Measurements from ENCODE around the gene PRDM7.

The PRDM7 gene

GRCh38 chr16:90033387-90033786 is 43.7 kb downstream of the PRDM7 start:
- DNase-seq: peak; percentile 23

GRCh38 chr16:90032674-90033331 is 44.3 kb downstream of the PRDM7 start:
- peak; percentile 41 for DNase-seq

- DNase-seq: peak; percentile 40
Measured at GRCh38 chr16:90031931-90032673, 45.0 kb downstream of the PRDM7 start.

- DNase-seq: peak; percentile 37
Measured at GRCh38 chr16:90031186-90031930, 45.8 kb downstream of the PRDM7 start.

GRCh38 chr16:90028985-90029384 is 48.1 kb downstream of the PRDM7 start:
- DNase-seq: no peak

- DNase-seq: no peak
Measured at GRCh38 chr16:90027611-90028010, 49.5 kb downstream of the PRDM7 start.

GRCh38 chr16:90026135-90026534 is 51.0 kb downstream of the PRDM7 start:
- no peak for DNase-seq

GRCh38 chr16:90023078-90023447 is 54.1 kb downstream of the PRDM7 start:
- no peak for DNase-seq

GRCh38 chr16:90022209-90023077 is 54.7 kb downstream of the PRDM7 start:
- DNase-seq: peak; percentile 89

- peak; percentile 62 for DNase-seq
Measured at GRCh38 chr16:90020838-90021382, 56.2 kb downstream of the PRDM7 start.

- DNase-seq: peak; percentile 40
Measured at GRCh38 chr16:90020260-90020837, 56.8 kb downstream of the PRDM7 start.

- DNase-seq: peak; percentile 72
Measured at GRCh38 chr16:90019543-90020259, 57.4 kb downstream of the PRDM7 start.

- DNase-seq: peak; percentile 14
Measured at GRCh38 chr16:90018652-90019542, 58.2 kb downstream of the PRDM7 start, which contains the start of gene DBNDD1. Gene DBNDD1, minus strand, starts transcription at chr16:90019456. Its CDS starts 115 bp downstream, at chr16:90019341.

- DNase-seq: no peak
Measured at GRCh38 chr16:90018297-90018651, 58.9 kb downstream of the PRDM7 start.

GRCh38 chr16:90016339-90016950 is 60.7 kb downstream of the PRDM7 start:
- DNase-seq: no peak

GRCh38 chr16:90015586-90016338 is 61.4 kb downstream of the PRDM7 start:
- no peak for DNase-seq

GRCh38 chr16:90012991-90013745 is 64.0 kb downstream of the PRDM7 start:
- no peak for DNase-seq

GRCh38 chr16:90011908-90012501 is 65.1 kb downstream of the PRDM7 start:
- no peak for DNase-seq

Measured in EL (cell line).